Muscle of arm (tissue), 14 donors: ENCODE results near the gene ORAI2. TPM values are rescaled to one million over a fixed set of nuclear protein-coding genes. Genes with fewer than 3 reads are reported as not detected.
"Not testable (repeated sequence)": the region's sequence is repeated elsewhere in the genome, so short reads cannot be mapped to it uniquely, and the experiment has no call there.

Experiments
- DNase-seq: peaks from one replicate; pipeline ENCODE4 v3.0.0-alpha.2; 2013
- long read RNA-seq, 11 donors: transcript quantifications; one replicate each; lab custom pipeline, GENCODE V29; 2026
- polyA plus RNA-seq, 12 donors: library from polyadenylated mRNA; unstranded; fragments of 120-200 nt; gene quantifications; one replicate each; pipeline ENCODE4 v1.2.1, GENCODE V29; 2013; ENCODE audit not compliant: insufficient read length in 12 of 12

The ORAI2 gene
- 10 to 100 TPM in 2 of 12 donors, 1 to 10 TPM in 9, not detected in 1; 6.3 to 12.2 (median 9.1) TPM for polyA plus RNA-seq
- long read RNA-seq, donor 1, full-length matches to known transcripts: 5 of 5 reads
- long read RNA-seq, donor 1, partial matches to known transcripts: 0 of 5 reads
- long read RNA-seq, donor 1, other reads (novel, unspliced or antisense): 0 of 5 reads
- long read RNA-seq, donor 2, full-length matches to known transcripts: 2 of 2 reads
- long read RNA-seq, donor 2, partial matches to known transcripts: 0 of 2 reads
- long read RNA-seq, donor 2, other reads (novel, unspliced or antisense): 0 of 2 reads
- long read RNA-seq, donor 3, full-length matches to known transcripts: 5 of 5 reads
- long read RNA-seq, donor 3, partial matches to known transcripts: 0 of 5 reads
- long read RNA-seq, donor 3, other reads (novel, unspliced or antisense): 0 of 5 reads
- long read RNA-seq, donor 4, full-length matches to known transcripts: 2 of 2 reads
- long read RNA-seq, donor 4, partial matches to known transcripts: 0 of 2 reads
- long read RNA-seq, donor 4, other reads (novel, unspliced or antisense): 0 of 2 reads
- long read RNA-seq, donor 5, transcript ORAI2-208 (4 exons, 937 nt): major isoform, 8 of 20 reads
- long read RNA-seq, donor 5, partial matches to known transcripts: 0 of 20 reads
- long read RNA-seq, donor 5, other reads (novel, unspliced or antisense): 12 of 20 reads
- long read RNA-seq, donor 6, partial matches to known transcripts: 0 of 2 reads
- long read RNA-seq, donor 6, other reads (novel, unspliced or antisense): 0 of 2 reads
- long read RNA-seq, donor 7, transcript ORAI2-208 (4 exons, 937 nt): major isoform, 5 of 5 reads
- long read RNA-seq, donor 7, partial matches to known transcripts: 0 of 5 reads
- long read RNA-seq, donor 7, other reads (novel, unspliced or antisense): 0 of 5 reads
- long read RNA-seq, donor 8, full-length matches to known transcripts: 10 of 10 reads
- long read RNA-seq, donor 8, partial matches to known transcripts: 0 of 10 reads
- long read RNA-seq, donor 8, other reads (novel, unspliced or antisense): 0 of 10 reads
- long read RNA-seq, donor 9, partial matches to known transcripts: 0 of 3 reads
- long read RNA-seq, donor 9, other reads (novel, unspliced or antisense): 0 of 3 reads
- long read RNA-seq, donor 10, full-length matches to known transcripts: 6 of 6 reads
- long read RNA-seq, donor 10, partial matches to known transcripts: 0 of 6 reads
- long read RNA-seq, donor 10, other reads (novel, unspliced or antisense): 0 of 6 reads
- long read RNA-seq, donor 11, full-length matches to known transcripts: 5 of 11 reads
- long read RNA-seq, donor 11, partial matches to known transcripts: 6 of 11 reads
- long read RNA-seq, donor 11, other reads (novel, unspliced or antisense): 0 of 11 reads

DNA sequence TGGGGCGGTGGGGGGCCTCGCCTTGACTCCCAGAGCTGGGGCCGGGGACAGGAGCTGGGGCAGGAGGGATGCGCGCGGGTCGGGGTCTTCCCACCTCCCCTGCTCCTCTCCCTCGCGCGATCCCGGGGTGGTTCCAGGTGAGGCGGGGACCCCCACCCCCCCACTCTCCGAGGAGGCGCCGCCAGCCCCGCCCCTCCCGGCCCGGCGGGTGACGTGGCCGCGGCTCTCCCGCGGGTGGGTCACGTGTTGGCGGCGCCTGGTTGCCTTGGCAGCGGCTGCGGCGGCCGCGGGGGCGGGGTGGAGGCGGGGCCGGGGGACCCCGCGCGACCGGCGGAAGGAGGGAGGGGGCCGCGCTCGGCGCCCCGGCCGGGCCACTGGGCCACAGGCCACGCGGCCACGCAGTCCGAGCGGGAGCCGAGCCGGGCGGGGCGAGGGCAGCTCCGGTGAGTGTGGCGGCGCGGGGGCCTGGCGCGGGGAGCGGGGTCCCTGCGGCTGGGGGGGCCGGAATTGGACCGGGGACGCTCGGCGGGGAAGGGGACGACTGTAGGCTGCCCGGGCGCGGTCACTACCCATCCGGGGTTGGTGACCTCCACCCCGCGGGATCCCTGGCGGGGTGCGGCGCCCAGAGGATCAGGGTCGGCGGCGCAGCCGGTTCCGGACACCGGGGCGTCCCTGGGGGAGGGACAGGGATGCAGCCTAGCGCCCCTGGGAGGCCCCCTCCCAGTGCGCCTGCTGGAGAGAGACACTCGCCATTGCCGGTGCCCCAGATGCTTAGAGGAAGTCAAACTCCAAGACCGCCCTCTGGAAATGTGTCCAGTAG is at the start of gene ORAI2:
TSS of gene ORAI2 (plus strand) at position 357 of the 820 bp plus-strand sequence. CDS start 5,382 bp downstream, outside the sequence.
- peak; percentile 70 for DNase-seq

DNA sequence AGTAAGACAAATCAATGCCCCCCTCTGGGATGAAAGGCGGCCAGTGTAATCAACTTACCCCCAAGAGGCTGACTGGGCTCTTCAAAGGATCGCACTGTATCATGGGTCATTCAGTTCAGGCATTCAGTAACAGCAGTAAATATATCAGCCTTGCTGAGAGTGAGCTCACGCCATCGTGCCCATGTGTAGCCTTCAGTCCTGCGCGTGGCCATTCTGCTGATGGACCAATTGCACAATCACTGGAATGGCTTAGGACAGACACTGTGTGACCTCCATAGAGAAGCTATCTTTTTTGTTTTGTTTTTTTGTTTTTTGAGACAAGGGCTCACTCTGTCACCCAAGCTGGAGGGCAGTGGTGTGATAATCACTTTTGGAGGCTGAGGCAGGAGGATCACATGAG is 46.3 kb upstream of the ORAI2 start:
- no peak for DNase-seq

DNA sequence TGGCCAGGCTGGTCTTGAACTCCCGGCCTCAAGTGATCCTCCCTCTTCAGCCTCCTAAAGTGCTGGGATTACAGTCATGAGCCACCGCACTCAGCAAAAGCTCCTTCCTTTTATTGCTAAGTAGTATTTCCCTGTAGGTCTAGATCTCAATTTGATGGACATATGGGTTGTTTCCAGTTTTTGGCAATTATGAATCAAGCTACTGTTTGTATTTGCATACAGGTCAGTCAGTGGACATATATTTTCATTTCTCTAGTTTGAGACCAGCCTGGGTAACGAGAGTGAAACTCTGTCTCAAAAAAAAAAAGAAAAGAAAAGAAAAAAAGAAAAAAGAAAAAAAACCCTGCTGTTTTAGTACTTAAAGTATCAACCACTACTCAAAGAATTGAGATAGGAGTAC is 43.6 kb upstream of the ORAI2 start:
- no peak for DNase-seq

DNA sequence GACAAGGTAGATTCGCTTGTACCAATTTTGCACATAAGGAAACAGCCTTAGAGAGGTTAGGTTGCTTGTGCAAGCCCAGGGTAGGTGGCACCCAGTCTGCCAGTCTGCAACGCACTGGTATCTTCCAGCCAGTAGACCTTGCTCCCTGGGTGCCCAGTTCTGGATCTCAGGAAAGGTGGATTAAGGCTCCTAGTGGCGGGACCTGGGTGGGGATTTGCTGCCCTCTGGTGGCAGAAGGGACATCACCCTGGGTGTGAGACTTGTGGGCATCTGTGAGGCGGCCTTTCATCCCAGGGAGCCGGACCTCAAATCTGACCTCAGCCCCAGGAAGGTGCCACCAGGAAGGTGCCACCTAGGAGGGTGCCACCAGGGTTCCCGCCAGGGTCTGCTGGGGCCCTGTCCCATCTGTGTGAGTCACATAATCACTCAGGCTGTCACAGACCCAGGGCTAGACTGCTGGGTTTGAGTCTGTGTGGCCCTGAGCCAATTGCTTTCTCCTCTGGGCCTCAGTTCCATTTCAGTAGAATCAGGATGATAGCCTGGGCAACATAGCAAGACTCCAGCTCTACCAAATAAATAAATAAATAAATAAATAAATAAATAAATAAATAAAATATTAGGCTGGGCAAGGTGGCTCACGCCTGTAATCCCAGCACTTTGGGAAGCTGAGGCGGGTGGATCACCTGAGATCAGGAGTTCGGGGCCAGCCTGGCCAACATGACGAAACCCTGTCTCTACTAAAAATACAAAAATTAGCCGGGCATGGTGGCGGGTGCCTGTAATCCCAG is 42.5 kb upstream of the ORAI2 start:
- DNase-seq: peak; percentile 72

DNA sequence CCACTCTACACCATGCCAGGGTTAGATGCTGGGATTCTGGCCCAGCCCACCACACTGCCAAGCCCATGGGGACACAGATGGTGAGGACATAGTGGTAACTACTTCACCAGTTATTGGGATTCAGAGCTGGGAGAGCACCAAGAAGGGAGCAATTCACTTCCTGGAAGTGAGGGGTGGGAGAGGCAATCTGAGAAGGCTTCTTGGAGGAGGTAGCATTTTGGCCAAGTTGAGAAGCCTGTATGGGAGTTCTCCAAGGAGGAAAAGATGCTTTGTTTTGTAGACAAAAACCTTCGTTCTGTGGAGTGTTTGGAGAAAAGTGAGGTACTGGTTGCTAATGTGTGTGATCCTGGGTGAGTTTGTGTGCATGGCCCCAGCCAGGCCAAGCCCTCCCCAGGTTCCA is 41.0 kb upstream of the ORAI2 start:
- DNase-seq: no peak

DNA sequence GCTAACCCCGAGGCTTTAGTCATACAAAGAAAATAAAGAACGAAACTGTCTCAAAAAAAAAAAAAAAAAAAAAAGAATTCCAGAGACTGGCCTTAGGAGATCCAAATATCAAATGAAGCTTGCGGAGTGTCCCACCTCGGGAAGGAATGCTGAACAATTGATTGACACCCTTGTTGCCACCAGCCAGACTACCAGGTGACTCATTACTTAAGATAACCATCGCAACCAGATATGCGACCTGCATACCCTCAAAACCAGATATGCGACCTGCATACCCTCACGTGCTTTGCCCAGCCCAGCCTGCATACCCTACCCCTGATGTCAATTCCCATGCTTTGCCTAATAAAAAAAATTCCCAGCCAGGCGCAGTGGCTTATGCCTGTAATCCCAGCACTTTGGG is 39.9 kb upstream of the ORAI2 start:
- no peak for DNase-seq

DNA sequence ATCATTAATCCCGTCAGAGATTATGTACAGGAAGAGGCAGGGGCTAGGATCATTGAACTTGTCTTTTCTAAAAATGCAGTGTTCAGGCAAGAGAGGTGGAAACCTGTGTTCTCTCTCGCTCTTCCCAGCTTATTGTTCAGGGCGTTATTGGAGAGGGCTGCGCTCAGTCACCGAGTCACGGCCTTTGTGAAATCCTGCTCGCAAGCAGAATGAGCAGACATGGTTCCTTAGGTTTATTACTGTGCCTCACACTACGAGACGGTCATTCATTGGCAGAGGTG is 37.8 kb upstream of the ORAI2 start:
- no peak for DNase-seq

DNA sequence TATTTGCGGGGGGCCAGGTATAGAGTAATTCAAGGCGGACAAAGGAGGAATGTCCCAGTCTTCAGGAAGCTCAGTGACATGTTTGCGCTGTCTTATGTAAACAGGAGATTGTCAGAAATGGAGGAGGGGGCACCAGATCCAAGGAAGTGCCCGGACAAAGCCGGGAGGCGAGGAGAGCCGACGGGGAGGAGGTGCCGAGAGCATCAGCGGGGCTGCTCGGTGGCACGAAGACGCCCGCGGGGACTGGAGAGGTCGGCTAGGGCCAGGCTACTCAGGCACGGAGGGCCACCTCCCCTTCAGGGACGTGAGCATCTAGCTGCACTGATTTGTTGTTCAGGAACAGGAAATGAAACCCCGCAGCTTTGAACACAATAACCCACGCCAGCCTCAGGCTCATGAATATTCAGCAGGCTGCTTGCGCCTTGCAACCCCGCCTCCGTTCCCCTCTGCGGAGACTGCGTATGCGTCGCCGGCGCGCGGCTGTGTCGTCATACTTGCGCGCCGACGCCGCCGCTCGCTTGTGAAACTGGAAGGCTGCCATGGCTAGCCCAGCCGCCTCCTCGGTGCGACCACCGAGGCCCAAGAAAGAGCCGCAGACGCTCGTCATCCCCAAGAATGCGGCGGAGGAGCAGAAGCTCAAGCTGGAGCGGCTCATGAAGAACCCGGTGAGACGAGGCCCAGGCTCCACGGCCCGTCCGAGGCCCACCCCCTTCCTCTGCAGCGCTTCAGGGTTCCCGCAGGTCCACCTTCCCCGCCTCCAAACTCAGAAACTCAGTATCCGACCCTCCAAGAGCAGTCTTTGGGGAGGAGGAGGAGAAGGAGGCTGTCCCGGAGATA is 37.3 kb upstream of the ORAI2 start, which contains the start of gene PRKRIP1:
TSS of gene PRKRIP1 (plus strand) at position 491 of the 837 bp plus-strand sequence. CDS start at position 540, 49 bp downstream.
- DNase-seq: peak; percentile 87

DNA sequence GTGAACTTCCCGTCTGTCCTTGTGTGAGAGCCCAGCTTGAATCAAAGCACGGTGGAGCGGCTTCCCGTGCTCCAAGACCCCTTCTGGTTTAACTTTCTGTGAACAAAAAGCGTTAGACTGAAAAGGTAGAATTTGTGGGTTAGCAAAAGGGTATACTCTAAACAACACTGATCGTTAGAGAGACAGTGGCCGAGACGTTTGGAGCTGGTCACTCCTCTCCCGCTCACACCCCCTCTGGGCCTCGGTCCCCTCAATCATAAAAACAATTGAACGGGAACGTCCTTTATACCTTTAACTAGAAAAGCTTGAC is 36.7 kb upstream of the ORAI2 start:
- no peak for DNase-seq

DNA sequence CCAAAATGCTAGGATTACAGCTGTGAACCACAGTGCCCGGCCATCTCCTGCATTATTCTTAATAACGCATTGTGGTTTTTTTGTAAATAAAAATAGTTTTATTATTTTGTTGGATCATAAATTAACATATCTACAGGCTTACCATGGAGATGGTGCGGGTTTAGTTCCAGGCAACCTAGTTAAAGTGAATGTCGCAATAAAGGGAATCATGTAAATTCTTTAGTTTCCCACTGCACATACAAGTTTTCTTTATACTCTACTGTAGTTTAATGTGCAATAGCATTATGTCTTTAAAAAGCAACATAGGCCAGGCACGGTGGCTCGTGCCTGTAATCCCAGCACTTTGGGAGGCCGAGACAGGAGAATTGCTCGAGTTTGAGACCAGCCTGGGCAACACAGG is 34.8 kb upstream of the ORAI2 start:
- no peak for DNase-seq

DNA sequence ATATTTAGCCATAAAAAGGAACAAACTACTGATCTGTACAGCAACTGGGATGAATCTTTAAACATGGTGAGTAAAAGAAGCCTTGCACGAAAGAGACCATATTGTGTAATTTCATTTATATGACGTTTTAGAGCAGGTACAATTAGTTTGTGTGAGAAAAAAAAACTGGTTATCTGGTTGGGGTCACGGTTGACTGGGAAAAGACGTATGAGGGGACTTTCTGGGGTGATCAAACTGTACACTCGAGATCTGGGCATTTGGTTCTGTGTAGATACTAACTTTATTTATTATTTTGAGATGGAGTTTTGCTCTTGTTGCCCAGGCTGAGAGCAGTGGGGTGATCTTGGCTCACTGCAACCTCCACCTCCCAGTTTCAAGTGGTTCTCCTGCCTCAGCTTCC is 33.0 kb upstream of the ORAI2 start:
- no peak for DNase-seq

DNA sequence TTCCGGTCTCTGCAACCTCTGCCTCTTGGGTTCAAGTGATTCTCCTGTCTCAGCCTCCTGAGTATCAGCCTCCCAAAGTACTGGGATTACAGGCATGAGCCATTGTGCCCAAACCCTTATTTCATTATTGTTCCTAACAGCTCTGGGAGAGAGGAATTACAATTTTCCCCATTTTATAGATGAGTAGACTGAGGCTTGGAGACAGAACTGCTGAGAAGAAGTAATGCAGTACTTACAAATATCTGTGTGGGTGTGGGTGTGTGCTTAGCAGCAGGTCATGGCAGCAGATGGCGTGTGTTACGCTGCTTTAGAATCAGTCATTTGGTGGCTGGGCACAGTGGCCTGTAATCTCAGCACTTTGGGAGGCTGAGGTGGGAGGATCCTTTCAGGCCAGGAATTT is 29.8 kb upstream of the ORAI2 start:
- no peak for DNase-seq

DNA sequence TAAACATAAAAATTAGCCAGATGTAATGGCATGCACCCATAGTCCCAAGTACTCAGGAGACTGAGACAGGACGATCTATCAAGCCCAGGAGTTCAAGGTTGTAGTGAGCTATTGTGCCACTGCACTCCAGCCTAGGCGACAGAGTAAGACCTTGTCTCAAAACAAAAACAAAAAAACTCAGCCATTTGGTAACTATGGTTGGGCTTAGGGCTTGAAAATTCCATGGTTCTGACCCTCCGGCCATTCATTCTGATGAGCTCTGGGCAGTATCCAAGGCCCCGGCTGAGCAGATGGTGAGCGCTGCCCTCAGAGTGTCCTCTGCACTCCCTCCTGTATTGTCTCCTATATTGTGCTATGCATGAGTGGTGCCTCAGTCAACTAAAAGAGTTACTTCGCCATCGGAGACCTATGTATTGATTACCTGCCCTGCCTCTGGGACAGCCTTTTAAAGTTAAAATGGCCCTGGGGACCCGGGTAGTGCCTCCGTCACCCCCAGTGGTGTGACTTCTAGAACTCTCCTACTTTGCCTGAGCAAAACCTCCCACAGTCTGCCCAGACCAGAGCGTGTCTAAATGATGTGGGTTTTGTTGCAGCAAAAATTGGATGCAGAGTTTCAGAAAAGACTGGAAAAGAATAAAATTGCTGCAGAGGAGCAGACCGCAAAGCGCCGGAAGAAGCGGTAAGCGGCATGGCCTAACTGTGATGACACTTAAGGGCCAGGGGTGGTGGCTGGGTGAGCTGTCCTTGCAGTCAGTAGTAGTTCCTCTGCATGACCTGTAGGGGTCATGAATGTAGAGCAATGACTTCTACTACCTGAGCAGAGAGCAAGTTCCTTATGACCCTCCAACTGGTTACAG is 29.1 kb upstream of the ORAI2 start:
- DNase-seq: no peak

DNA sequence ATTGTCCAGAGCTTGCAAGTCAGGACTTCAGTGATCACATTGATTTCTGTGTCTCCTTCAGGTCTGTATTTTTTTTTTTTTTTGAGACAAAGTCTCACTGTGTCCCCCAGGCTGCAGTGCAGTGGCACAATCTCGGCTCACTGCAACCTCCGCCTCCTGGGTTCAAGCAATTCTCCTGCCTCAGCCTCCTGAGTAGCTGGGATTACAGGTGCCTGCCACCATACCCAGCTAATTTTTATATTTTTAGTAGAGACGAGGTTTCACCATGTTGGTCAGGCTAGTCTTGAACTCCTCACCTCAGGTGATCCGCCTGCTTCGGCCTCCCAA is 28.6 kb upstream of the ORAI2 start:
- not testable (repeated sequence) for DNase-seq

DNA sequence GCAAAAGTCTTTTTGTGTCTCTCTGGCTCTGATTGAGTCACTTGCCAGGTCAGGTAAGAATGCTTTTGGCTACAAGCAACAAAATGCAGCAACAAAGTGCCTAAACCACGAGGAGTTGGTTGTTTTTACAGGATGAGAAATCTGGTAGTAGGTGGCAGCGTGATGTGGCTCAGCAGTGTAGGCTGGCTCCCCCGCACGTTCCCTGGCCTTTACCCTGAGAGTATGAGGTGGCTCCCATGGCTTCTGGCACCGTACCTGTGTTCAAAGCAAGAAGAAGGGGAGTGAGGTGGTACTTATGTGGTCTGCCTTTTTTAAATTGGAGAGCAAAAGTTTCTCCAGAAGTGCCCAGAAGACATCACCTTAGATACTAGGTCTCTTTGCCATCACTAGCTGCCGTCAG is 25.5 kb upstream of the ORAI2 start:
- DNase-seq: no peak

DNA sequence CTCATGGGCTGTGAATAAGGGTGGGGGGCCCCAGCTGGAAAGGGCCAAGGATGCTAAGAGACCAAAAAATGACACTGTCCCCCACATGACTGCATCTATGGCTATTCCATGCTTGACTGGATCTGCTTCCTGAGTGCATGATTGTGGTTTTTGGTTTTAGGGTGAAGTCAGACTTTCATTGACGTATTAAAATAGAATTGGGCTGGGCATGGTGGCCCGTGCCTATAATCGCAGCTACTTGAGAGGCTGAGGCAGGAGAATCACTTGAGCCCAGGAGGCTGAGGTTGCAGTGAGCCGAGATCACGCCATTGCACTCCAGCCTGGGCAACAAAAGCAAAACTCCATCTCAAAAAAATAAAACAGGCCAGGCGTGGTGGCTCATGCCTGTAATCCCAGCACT is 24.8 kb upstream of the ORAI2 start:
- DNase-seq: not testable (repeated sequence)

DNA sequence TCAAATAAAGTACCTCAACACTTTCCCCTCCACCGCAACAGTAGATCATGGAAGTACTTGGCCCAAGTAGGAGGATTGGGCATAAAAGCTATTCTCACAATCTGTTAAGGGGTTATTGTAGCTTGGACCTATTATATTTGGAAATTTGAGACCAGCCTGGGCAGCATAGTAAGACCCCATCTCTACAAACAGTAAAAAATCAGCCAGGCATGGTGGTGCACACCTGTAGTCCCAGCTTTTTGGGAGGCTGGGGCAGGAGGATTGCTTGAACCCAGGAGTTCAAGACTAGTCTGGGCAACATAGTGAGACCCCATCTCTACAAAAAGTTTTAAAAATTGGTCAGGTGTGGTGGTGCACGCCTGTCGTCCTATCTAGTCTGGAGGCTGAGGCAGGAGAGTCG is 24.0 kb upstream of the ORAI2 start:
- no peak for DNase-seq

DNA sequence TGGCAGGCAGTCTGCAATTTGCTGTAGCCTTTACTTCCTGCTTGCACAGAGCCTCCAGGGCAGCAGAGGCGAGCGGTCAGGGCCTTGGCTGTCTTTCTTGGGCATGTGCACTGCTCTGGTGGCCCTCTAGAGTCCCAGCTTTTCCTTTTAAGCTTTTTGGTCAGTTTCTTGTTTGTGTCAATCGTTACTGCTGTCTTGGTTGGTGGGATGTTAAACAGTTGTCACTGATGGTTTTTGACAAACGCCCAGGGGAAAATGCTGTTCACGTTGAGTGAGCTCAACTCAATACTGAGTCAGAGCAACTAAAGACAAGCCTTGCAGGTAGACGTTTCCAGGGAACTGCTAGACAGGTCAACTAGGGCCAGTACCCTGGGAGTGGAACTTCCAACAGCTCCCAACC is 23.3 kb upstream of the ORAI2 start:
- DNase-seq: no peak

DNA sequence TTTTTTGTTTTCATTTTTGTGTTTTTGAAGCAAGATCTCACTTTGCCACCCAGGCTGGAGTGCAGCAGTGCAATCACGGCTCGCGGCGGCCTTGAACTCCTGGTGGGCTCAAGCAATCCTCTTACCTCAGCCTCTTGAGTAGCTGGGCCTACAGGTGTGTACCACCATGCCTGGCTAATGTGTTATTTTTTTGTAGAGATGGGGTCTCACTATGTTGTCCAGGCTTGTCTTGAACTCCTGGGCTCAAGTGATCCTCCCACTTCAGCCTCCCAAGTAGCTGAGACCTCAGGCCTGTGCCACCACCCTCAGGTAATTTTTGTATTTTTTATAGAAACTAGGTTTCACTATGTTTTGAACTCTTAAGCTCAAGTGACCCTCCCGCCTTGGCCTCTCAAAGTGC is 22.5 kb upstream of the ORAI2 start:
- DNase-seq: no peak
